GM23338 (cell line): ENCODE results near the gene PDCD11. TPM values are rescaled to one million over a fixed set of nuclear protein-coding genes. Genes with fewer than 3 reads are reported as not detected.

Source experiments
- ATAC-seq: fragments of 200-7000 bp; cut with Tn5 transposase; 3 replicates; pipeline ENCODE4 v1.9.1; 2020
- DNase-seq: peaks from one replicate; pipeline ENCODE4 v3.0.0-alpha.2; 2015; ENCODE audit warnings: low spot score
- H2AFZ ChIP-seq: fragments of 200-600 bp; sonication (generic); 2 replicates; pipeline ENCODE4 v1.8.0; 2016; ENCODE audit warnings: antibody characterized with exemption, mild to moderate bottlenecking, moderate library complexity
- H3F3A ChIP-seq: fragments of 200-600 bp; sonication (generic); replicated peaks from 2 replicates; pipeline ENCODE4 v1.8.0; 2017; ENCODE audit warnings: antibody characterized with exemption, mixed run types, low read depth
- H3K27ac ChIP-seq: fragments of 200-600 bp; sonication (generic); 2 replicates; pipeline ENCODE4 v1.6.1; 2016; ENCODE audit warnings: low read depth
- H3K27me3 ChIP-seq: fragments of 200-600 bp; sonication (generic); 2 replicates; pipeline ENCODE4 v1.8.0; 2016; ENCODE audit warnings: mild to moderate bottlenecking, mixed run types, moderate library complexity; ENCODE audit not compliant: insufficient read depth
- H3K36me3 ChIP-seq: fragments of 200-600 bp; sonication (generic); 2 replicates; pipeline ENCODE4 v1.8.0; 2016; ENCODE audit warnings: mild to moderate bottlenecking; ENCODE audit not compliant: insufficient read depth
- H3K4me1 ChIP-seq: fragments of 200-600 bp; sonication (generic); 2 replicates; pipeline ENCODE4 v1.8.0; 2016; ENCODE audit warnings: mild to moderate bottlenecking, moderate library complexity; ENCODE audit not compliant: insufficient read depth
- H3K4me2 ChIP-seq: fragments of 200-600 bp; sonication (generic); 2 replicates; pipeline ENCODE4 v1.7.1; 2017; ENCODE audit warnings: mixed run types
- H3K4me3 ChIP-seq: fragments of 200-600 bp; sonication (generic); 2 replicates; pipeline ENCODE4 v1.6.1; 2016; ENCODE audit warnings: mixed run types
- H3K79me2 ChIP-seq: fragments of 200-600 bp; sonication (generic); replicated peaks from 2 replicates; pipeline ENCODE4 v1.8.0; 2017; ENCODE audit warnings: mild to moderate bottlenecking; ENCODE audit not compliant: insufficient read depth
- H3K9me2 ChIP-seq: fragments of 200-600 bp; sonication (generic); 2 replicates; pipeline ENCODE4 v1.8.0; 2017; ENCODE audit not compliant: insufficient read depth
- H4K20me1 ChIP-seq: fragments of 200-600 bp; sonication (generic); replicated peaks from 2 replicates; pipeline ENCODE4 v1.8.0; 2017; ENCODE audit warnings: mild to moderate bottlenecking; ENCODE audit not compliant: insufficient read depth
- H3K27ac Mint-ChIP-seq: 2 replicates; pipeline ENCODE4 v1.8.0; 2020; ENCODE audit warnings: inconsistent platforms, mild to moderate bottlenecking, moderate library complexity, mixed read lengths
- H3K27me3 Mint-ChIP-seq: 3 replicates; pipeline ENCODE4 v1.8.0; 2022; ENCODE audit warnings: low read depth, mild to moderate bottlenecking, moderate library complexity, mixed read lengths, inconsistent platforms; ENCODE audit not compliant: insufficient read depth, poor library complexity
- H3K36me3 Mint-ChIP-seq: 3 replicates; pipeline ENCODE4 v1.8.0; 2021; ENCODE audit warnings: low read depth, mild to moderate bottlenecking, inconsistent platforms, moderate library complexity, mixed read lengths
- H3K4me1 Mint-ChIP-seq: 3 replicates; pipeline ENCODE4 v1.8.0; 2020; ENCODE audit warnings: mild to moderate bottlenecking, inconsistent platforms, mixed read lengths
- H3K4me3 Mint-ChIP-seq: 3 replicates; pipeline ENCODE4 v1.8.0; 2021; ENCODE audit warnings: moderate library complexity, mild to moderate bottlenecking, inconsistent platforms, mixed read lengths
- H3K9me3 Mint-ChIP-seq: 3 replicates; pipeline ENCODE4 v1.8.0; 2020; ENCODE audit warnings: moderate library complexity, mild to moderate bottlenecking, inconsistent platforms, mixed read lengths
- CREB1 ChIP-seq: fragments of 250-450 bp; sonication (Bioruptor Pico); IDR thresholded peaks from 2 replicates; pipeline ENCODE4 v1.5.0; 2020; ENCODE audit warnings: low read depth, mild to moderate bottlenecking, moderate library complexity
- CTCF ChIP-seq, 2 experiments: fragments of 200-600 bp in 1 of 2; sonication (generic) in 1 of 2; conservative IDR thresholded peaks; 2 replicates each; pipeline versions ENCODE4 v1.5.1 to v1.6.1; 2016 to 2017; ENCODE audit warnings: antibody characterized with exemption in 2 of 2, low read depth in 2 of 2, mild to moderate bottlenecking in 2 of 2, moderate library complexity in 1 of 2
- ETS1 ChIP-seq: IDR thresholded peaks from 2 replicates; pipeline ENCODE4 v1.6.1; 2016; ENCODE audit warnings: antibody characterized with exemption
- EZH2phosphoT487 ChIP-seq: fragments of 200-600 bp; sonication (generic); IDR thresholded peaks from one replicate; pipeline ENCODE4 v1.8.1; 2018; ENCODE audit warnings: antibody characterized with exemption; ENCODE audit not compliant: unreplicated experiment
- JUNB ChIP-seq: IDR thresholded peaks from one replicate; pipeline ENCODE4 v1.6.1; 2016; ENCODE audit warnings: antibody characterized with exemption; ENCODE audit not compliant: unreplicated experiment
- REST ChIP-seq: IDR thresholded peaks from one replicate; pipeline ENCODE4 v1.6.1; 2018; ENCODE audit warnings: antibody characterized with exemption; ENCODE audit not compliant: unreplicated experiment
- STAT1 ChIP-seq: IDR thresholded peaks from one replicate; pipeline ENCODE4 v1.6.1; 2016; ENCODE audit warnings: antibody characterized with exemption; ENCODE audit not compliant: unreplicated experiment
- ZNF114 ChIP-seq: fragments of 250-450 bp; sonication (Bioruptor Pico); IDR thresholded peaks from 2 replicates; pipeline ENCODE4 v1.5.0; 2020; ENCODE audit warnings: mild to moderate bottlenecking, moderate library complexity
- ZNF331 ChIP-seq: fragments of 250-450 bp; sonication (Bioruptor Pico); IDR thresholded peaks from 2 replicates; pipeline ENCODE4 v1.5.0; 2020; ENCODE audit warnings: low read depth, mild to moderate bottlenecking, moderate library complexity
- polyA plus RNA-seq: library from polyadenylated mRNA; unstranded; fragments of >200 nt; fragmentation: Nextera tagmentation; extraction: Ambion mirVana; gene quantifications from 2 replicates; pipeline ENCODE4 v1.2.1, GENCODE V29; 2016
- total RNA-seq: library from RNA; depleted of rRNA; stranded (reverse); fragments of >200 nt; shearing (Covaris generic); gene quantifications from 2 replicates; pipeline ENCODE4 v1.2.3, GENCODE V29; 2014
- TF ChIP-seq, protein P1 (sequence below): fragments of 250-450 bp; sonication (Bioruptor Pico); IDR thresholded peaks from 2 replicates; pipeline ENCODE4 v1.5.0; 2020; ENCODE audit warnings: mild to moderate bottlenecking, moderate library complexity

The PDCD11 gene
- total and polyA plus RNA-seq, 2 experiments from 2014 or later: 82.1 to 87.8 TPM

- TF ChIP-seq, protein P1, sequence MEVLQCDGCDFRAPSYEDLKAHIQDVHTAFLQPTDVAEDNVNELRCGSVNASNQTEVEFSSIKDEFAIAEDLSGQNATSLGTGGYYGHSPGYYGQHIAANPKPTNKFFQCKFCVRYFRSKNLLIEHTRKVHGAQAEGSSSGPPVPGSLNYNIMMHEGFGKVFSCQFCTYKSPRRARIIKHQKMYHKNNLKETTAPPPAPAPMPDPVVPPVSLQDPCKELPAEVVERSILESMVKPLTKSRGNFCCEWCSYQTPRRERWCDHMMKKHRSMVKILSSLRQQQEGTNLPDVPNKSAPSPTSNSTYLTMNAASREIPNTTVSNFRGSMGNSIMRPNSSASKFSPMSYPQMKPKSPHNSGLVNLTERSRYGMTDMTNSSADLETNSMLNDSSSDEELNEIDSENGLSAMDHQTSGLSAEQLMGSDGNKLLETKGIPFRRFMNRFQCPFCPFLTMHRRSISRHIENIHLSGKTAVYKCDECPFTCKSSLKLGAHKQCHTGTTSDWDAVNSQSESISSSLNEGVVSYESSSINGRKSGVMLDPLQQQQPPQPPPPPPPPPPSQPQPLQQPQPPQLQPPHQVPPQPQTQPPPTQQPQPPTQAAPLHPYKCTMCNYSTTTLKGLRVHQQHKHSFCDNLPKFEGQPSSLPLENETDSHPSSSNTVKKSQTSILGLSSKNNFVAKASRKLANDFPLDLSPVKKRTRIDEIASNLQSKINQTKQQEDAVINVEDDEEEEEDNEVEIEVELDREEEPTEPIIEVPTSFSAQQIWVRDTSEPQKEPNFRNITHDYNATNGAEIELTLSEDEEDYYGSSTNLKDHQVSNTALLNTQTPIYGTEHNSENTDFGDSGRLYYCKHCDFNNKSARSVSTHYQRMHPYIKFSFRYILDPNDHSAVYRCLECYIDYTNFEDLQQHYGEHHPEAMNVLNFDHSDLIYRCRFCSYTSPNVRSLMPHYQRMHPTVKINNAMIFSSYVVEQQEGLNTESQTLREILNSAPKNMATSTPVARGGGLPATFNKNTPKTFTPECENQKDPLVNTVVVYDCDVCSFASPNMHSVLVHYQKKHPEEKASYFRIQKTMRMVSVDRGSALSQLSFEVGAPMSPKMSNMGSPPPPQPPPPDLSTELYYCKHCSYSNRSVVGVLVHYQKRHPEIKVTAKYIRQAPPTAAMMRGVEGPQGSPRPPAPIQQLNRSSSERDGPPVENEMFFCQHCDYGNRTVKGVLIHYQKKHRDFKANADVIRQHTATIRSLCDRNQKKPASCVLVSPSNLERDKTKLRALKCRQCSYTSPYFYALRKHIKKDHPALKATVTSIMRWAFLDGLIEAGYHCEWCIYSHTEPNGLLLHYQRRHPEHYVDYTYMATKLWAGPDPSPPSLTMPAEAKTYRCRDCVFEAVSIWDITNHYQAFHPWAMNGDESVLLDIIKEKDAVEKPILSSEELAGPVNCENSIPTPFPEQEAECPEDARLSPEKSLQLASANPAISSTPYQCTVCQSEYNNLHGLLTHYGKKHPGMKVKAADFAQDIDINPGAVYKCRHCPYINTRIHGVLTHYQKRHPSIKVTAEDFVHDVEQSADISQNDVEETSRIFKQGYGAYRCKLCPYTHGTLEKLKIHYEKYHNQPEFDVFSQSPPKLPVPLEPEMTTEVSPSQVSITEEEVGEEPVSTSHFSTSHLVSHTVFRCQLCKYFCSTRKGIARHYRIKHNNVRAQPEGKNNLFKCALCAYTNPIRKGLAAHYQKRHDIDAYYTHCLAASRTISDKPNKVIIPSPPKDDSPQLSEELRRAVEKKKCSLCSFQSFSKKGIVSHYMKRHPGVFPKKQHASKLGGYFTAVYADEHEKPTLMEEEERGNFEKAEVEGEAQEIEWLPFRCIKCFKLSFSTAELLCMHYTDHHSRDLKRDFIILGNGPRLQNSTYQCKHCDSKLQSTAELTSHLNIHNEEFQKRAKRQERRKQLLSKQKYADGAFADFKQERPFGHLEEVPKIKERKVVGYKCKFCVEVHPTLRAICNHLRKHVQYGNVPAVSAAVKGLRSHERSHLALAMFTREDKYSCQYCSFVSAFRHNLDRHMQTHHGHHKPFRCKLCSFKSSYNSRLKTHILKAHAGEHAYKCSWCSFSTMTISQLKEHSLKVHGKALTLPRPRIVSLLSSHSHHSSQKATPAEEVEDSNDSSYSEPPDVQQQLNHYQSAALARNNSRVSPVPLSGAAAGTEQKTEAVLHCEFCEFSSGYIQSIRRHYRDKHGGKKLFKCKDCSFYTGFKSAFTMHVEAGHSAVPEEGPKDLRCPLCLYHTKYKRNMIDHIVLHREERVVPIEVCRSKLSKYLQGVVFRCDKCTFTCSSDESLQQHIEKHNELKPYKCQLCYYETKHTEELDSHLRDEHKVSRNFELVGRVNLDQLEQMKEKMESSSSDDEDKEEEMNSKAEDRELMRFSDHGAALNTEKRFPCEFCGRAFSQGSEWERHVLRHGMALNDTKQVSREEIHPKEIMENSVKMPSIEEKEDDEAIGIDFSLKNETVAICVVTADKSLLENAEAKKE (CRISPR knock-in tag): no peak
- TF ChIP-seq JUNB: no peak
Measured at GRCh38 chr10:103479135-103479534, 82.7 kb downstream of the PDCD11 start, which contains the start of gene CALHM3 (continued).

GRCh38 chr10:103480521-103480920 is 84.1 kb downstream of the PDCD11 start:
- no peaks in the 10 kb centered on the region for H3K9me2 ChIP-seq
- Mint-ChIP-seq H3K4me3 (no peak overlapping the region), H3K36me3 (no peaks in the 10 kb centered on the region), H3K9me3 (no peaks in the 10 kb centered on the region), H3K27me3 (peaks cover 9% of the 10 kb centered on the region), H3K4me1 (peaks cover 15% of the 10 kb centered on the region), H3K27ac (no peak overlapping the region)
- ATAC-seq: no peak
- no peaks in the 10 kb centered on the region for H3F3A ChIP-seq
- H3K27ac ChIP-seq: no peak overlapping the region
- H3K4me2 ChIP-seq: no peak overlapping the region
- H3K4me3 ChIP-seq: no peak overlapping the region
- TF ChIP-seq EZH2phosphoT487: no peak
- no peak for TF ChIP-seq STAT1
- no peak for TF ChIP-seq ETS1
- TF ChIP-seq REST: no peak
- TF ChIP-seq ZNF331: no peak
- TF ChIP-seq CREB1 (CRISPR knock-in tag): no peak
- TF ChIP-seq JUNB: no peak
- TF ChIP-seq ZNF114 (CRISPR knock-in tag): no peak
- no peak for TF ChIP-seq CTCF (conservative IDR thresholded peaks at IDR 0.05; ENCODE audit: low read depth in 2 of 2)
- no peaks in the 10 kb centered on the region for H4K20me1 ChIP-seq
- no peak overlapping the region for H2AFZ ChIP-seq
- no peaks in the 10 kb centered on the region for H3K4me1 ChIP-seq
- no peaks in the 10 kb centered on the region for H3K79me2 ChIP-seq
- no peaks in the 10 kb centered on the region for H3K27me3 ChIP-seq
- H3K36me3 ChIP-seq: no peaks in the 10 kb centered on the region
- DNase-seq: no peak
